ACC112 (cell line): ENCODE data around the gene ERG28.
A peak's percentile ranks its signal among the peaks of the same experiment; 100 is the strongest.

Experiments
- H2AFZ ChIP-seq: fragments of 200-600 bp; sonication (generic); one replicate; pipeline ENCODE4 v1.6.0; 2017; ENCODE audit warnings: antibody characterized with exemption, low read length; ENCODE audit not compliant: unreplicated experiment
- H3K27ac ChIP-seq: fragments of 200-600 bp; sonication (generic); 2 replicates; pipeline ENCODE4 v1.5.1; 2014; ENCODE audit warnings: low read depth, mild to moderate bottlenecking, antibody characterized with exemption, low read length, moderate library complexity
- H3K27me3 ChIP-seq: fragments of 200-600 bp; sonication (generic); 2 replicates; pipeline ENCODE4 v1.6.1; 2014; ENCODE audit warnings: mild to moderate bottlenecking, antibody characterized with exemption, low read length, moderate library complexity, mixed read lengths; ENCODE audit not compliant: insufficient read depth
- H3K36me3 ChIP-seq: fragments of 200-600 bp; sonication (generic); 2 replicates; pipeline ENCODE4 v1.6.1; 2016; ENCODE audit warnings: mild to moderate bottlenecking, antibody characterized with exemption, low read length, moderate library complexity, mixed read lengths; ENCODE audit not compliant: insufficient read depth
- H3K4me1 ChIP-seq: fragments of 200-600 bp; sonication (generic); one replicate; pipeline ENCODE4 v1.6.1; 2016; ENCODE audit warnings: low read length, mixed read lengths; ENCODE audit not compliant: insufficient read depth, unreplicated experiment, control insufficient read depth
- H3K4me3 ChIP-seq: fragments of 200-600 bp; sonication (generic); 2 replicates; pipeline ENCODE4 v1.5.1; 2014; ENCODE audit warnings: mild to moderate bottlenecking, low read depth, low read length
- H3K79me2 ChIP-seq: fragments of 200-600 bp; sonication (generic); one replicate; pipeline ENCODE4 v1.6.0; 2016; ENCODE audit warnings: low read length; ENCODE audit not compliant: control insufficient read depth, unreplicated experiment, insufficient read depth

Gene ERG28

GRCh38 chr14:75660630-75661498 lies at the start of gene ERG28, which contains the start of gene TTLL5:
ERG28 (minus strand) TSS chr14:75660876; CDS start chr14:75657502, 3,374 bp downstream.
TTLL5 (plus strand) TSS chr14:75661246; CDS start chr14:75663150, 1,904 bp downstream.
- Histone ChIP-seq H2AFZ (peak within 1 kb of the TSS; percentile 90), H3K36me3 (peaks cover 9% of the 10 kb centered on the region), H3K27ac (peak within 1 kb of the TSS; percentile 67)

GRCh38 chr14:75709207-75709812 lies 48.6 kb upstream of the ERG28 start:
- no peak overlapping the region for H3K27ac ChIP-seq

More at GRCh38 chr14:75660630-75661498, at the start of gene ERG28, which contains the start of gene TTLL5:
- peaks cover 16% of the 10 kb centered on the region for H3K4me1 ChIP-seq
- peaks cover 32% of the 10 kb centered on the region for H3K79me2 ChIP-seq
- peak within 1 kb of the TSS; percentile 84 for H3K4me3 ChIP-seq
- no peaks in the 10 kb centered on the region for H3K27me3 ChIP-seq

GRCh38 chr14:75705014-75705413 lies 44.3 kb upstream of the ERG28 start:
- peaks cover 9% of the 10 kb centered on the region; the same call in 1 of the 2 replicates for H3K36me3 ChIP-seq
- no peaks in the 10 kb centered on the region for H3K4me1 ChIP-seq
- H3K4me3 ChIP-seq = no peak overlapping the region
- H3K79me2 ChIP-seq = no peaks in the 10 kb centered on the region
- no peaks in the 10 kb centered on the region for H3K27me3 ChIP-seq
- H2AFZ ChIP-seq = no peak overlapping the region
- H3K27ac ChIP-seq = no peak overlapping the region

More at GRCh38 chr14:75709207-75709812, 48.6 kb upstream of the ERG28 start:
- no peak overlapping the region for H3K4me3 ChIP-seq
- no peaks in the 10 kb centered on the region for H3K27me3 ChIP-seq
- H3K36me3 ChIP-seq = peaks cover 9% of the 10 kb centered on the region
- H2AFZ ChIP-seq = no peak overlapping the region
- H3K4me1 ChIP-seq = peaks cover 12% of the 10 kb centered on the region
- no peaks in the 10 kb centered on the region for H3K79me2 ChIP-seq

- Histone ChIP-seq H3K27me3 (no peaks in the 10 kb centered on the region), H3K4me3 (no peak overlapping the region), H3K27ac (no peak overlapping the region), H3K4me1 (no peaks in the 10 kb centered on the region), H3K79me2 (no peaks in the 10 kb centered on the region), H2AFZ (no peak overlapping the region), H3K36me3 (peaks cover 13% of the 10 kb centered on the region)
These were observed 42.8 kb upstream of the ERG28 start for GRCh38 chr14:75703467-75703866.

- Histone ChIP-seq H3K27ac (no peak overlapping the region), H3K36me3 (peaks cover 13% of the 10 kb centered on the region), H3K27me3 (no peaks in the 10 kb centered on the region), H3K4me1 (no peaks in the 10 kb centered on the region), H3K4me3 (no peak overlapping the region), H3K79me2 (no peaks in the 10 kb centered on the region), H2AFZ (no peak overlapping the region)
These were observed 42.1 kb upstream of the ERG28 start for GRCh38 chr14:75702616-75703261.

GRCh38 chr14:75702122-75702521 lies 41.4 kb upstream of the ERG28 start:
- H3K4me3 ChIP-seq = no peak overlapping the region
- H2AFZ ChIP-seq = no peak overlapping the region
- H3K4me1 ChIP-seq = no peaks in the 10 kb centered on the region
- no peak overlapping the region for H3K27ac ChIP-seq
- no peaks in the 10 kb centered on the region for H3K27me3 ChIP-seq
- no peaks in the 10 kb centered on the region for H3K79me2 ChIP-seq
- H3K36me3 ChIP-seq = peaks cover 13% of the 10 kb centered on the region

GRCh38 chr14:75700295-75700694 lies 39.6 kb upstream of the ERG28 start:
- peaks cover 10% of the 10 kb centered on the region for H3K36me3 ChIP-seq
- H3K79me2 ChIP-seq = no peaks in the 10 kb centered on the region
- no peak overlapping the region for H3K4me3 ChIP-seq
- H2AFZ ChIP-seq = no peak overlapping the region
- H3K27ac ChIP-seq = no peak overlapping the region
- H3K27me3 ChIP-seq = no peaks in the 10 kb centered on the region
- H3K4me1 ChIP-seq = no peaks in the 10 kb centered on the region

- Histone ChIP-seq H3K4me3 (no peak overlapping the region), H3K27me3 (no peaks in the 10 kb centered on the region), H3K36me3 (peaks cover 10% of the 10 kb centered on the region), H3K79me2 (no peaks in the 10 kb centered on the region), H2AFZ (no peak overlapping the region), H3K4me1 (no peaks in the 10 kb centered on the region), H3K27ac (no peak overlapping the region)
These were observed 38.7 kb upstream of the ERG28 start for GRCh38 chr14:75699331-75699730.

- Histone ChIP-seq H2AFZ (no peak overlapping the region), H3K4me1 (no peaks in the 10 kb centered on the region), H3K27me3 (no peaks in the 10 kb centered on the region), H3K27ac (no peak overlapping the region), H3K36me3 (peaks cover 14% of the 10 kb centered on the region), H3K4me3 (no peak overlapping the region), H3K79me2 (no peaks in the 10 kb centered on the region)
These were observed 37.2 kb upstream of the ERG28 start for GRCh38 chr14:75697918-75698317.

- no peak overlapping the region for H3K4me3 ChIP-seq
- no peaks in the 10 kb centered on the region for H3K79me2 ChIP-seq
- H2AFZ ChIP-seq = no peak overlapping the region
- H3K4me1 ChIP-seq = no peaks in the 10 kb centered on the region
- peaks cover 19% of the 10 kb centered on the region for H3K36me3 ChIP-seq
- no peak overlapping the region for H3K27ac ChIP-seq
- no peaks in the 10 kb centered on the region for H3K27me3 ChIP-seq
These were observed 36.7 kb upstream of the ERG28 start for GRCh38 chr14:75697386-75697785.
